H9 (cell line): ENCODE results near the gene NDUFA5. TPM values are rescaled to one million over a fixed set of nuclear protein-coding genes. Genes with fewer than 3 reads are reported as not detected.

Source experiments
- DNase-seq: peaks from one replicate; pipeline ENCODE4 v3.0.0-alpha.2; 2017
- H2AFZ ChIP-seq: one replicate; pipeline ENCODE4 v1.6.1; 2013; ENCODE audit warnings: mild to moderate bottlenecking, low read length, control low read depth, moderate library complexity
- H2AK5ac ChIP-seq: 2 replicates; pipeline ENCODE4 v1.6.1; 2013; ENCODE audit warnings: low read length, control low read depth, mixed read lengths; ENCODE audit not compliant: insufficient read length
- H2BK120ac ChIP-seq: one replicate; pipeline ENCODE4 v1.6.1; 2013; ENCODE audit warnings: low read depth, mild to moderate bottlenecking, low read length, control low read depth, inconsistent platforms; ENCODE audit not compliant: poor library complexity, severe bottlenecking
- H2BK12ac ChIP-seq: 2 replicates; pipeline ENCODE4 v1.6.1; 2013; ENCODE audit warnings: low read length, control low read depth, mixed read lengths, low read depth; ENCODE audit not compliant: insufficient read length
- H2BK15ac ChIP-seq: 2 replicates; pipeline ENCODE4 v1.6.1; 2013; ENCODE audit warnings: low read depth, low read length, control low read depth
- H2BK20ac ChIP-seq: one replicate; pipeline ENCODE4 v1.6.1; 2013; ENCODE audit warnings: low read depth, mild to moderate bottlenecking, low read length, control low read depth, inconsistent platforms; ENCODE audit not compliant: poor library complexity, severe bottlenecking
- H2BK5ac ChIP-seq: 2 replicates; pipeline ENCODE4 v1.6.1; 2013; ENCODE audit warnings: low read length, control low read depth, mixed read lengths; ENCODE audit not compliant: insufficient read length
- H3K14ac ChIP-seq: 2 replicates; pipeline ENCODE4 v1.6.1; 2013; ENCODE audit warnings: low read length, control low read depth; ENCODE audit not compliant: insufficient read depth
- H3K18ac ChIP-seq: 2 replicates; pipeline ENCODE4 v1.6.1; 2013; ENCODE audit warnings: low read depth, mild to moderate bottlenecking, mixed read lengths, low read length, control low read depth; ENCODE audit not compliant: insufficient read length
- H3K23ac ChIP-seq: 2 replicates; pipeline ENCODE4 v1.6.1; 2013; ENCODE audit warnings: low read length, control low read depth, mixed read lengths, low read depth; ENCODE audit not compliant: insufficient read length
- H3K23me2 ChIP-seq: 2 replicates; pipeline ENCODE4 v1.6.1; 2013; ENCODE audit warnings: low read depth, mild to moderate bottlenecking, mixed read lengths, low read length, control low read depth; ENCODE audit not compliant: insufficient read length, poor library complexity, severe bottlenecking
- H3K27ac ChIP-seq: 2 replicates; pipeline ENCODE4 v1.5.1; 2013; ENCODE audit warnings: low read length, control low read depth, mixed read lengths, low read depth; ENCODE audit not compliant: insufficient read length
- H3K27me3 ChIP-seq: 2 replicates; pipeline ENCODE4 v1.6.1; 2013; ENCODE audit warnings: low read length, control low read depth, inconsistent platforms; ENCODE audit not compliant: insufficient read depth
- H3K4ac ChIP-seq: 2 replicates; pipeline ENCODE4 v1.6.1; 2013; ENCODE audit warnings: low read depth, mild to moderate bottlenecking, control low read depth, inconsistent platforms, low read length, moderate library complexity
- H3K4me1 ChIP-seq: 2 replicates; pipeline ENCODE4 v1.6.1; 2013; ENCODE audit warnings: low read length, control low read depth, inconsistent platforms; ENCODE audit not compliant: insufficient read depth
- H3K4me2 ChIP-seq: 2 replicates; pipeline ENCODE4 v1.6.1; 2013; ENCODE audit warnings: low read length, control low read depth, mixed read lengths; ENCODE audit not compliant: insufficient read length, insufficient read depth
- H3K56ac ChIP-seq: 2 replicates; pipeline ENCODE4 v1.6.1; 2013; ENCODE audit warnings: low read depth, mild to moderate bottlenecking, mixed read lengths, low read length, control low read depth; ENCODE audit not compliant: insufficient read length
- H3K79me1 ChIP-seq: 2 replicates; pipeline ENCODE4 v1.6.1; 2013; ENCODE audit warnings: low read depth, mild to moderate bottlenecking, moderate library complexity, low read length, control low read depth, inconsistent platforms; ENCODE audit not compliant: insufficient read depth, poor library complexity, severe bottlenecking
- H3K79me2 ChIP-seq: 2 replicates; pipeline ENCODE4 v1.6.1; 2013; ENCODE audit warnings: low read length, control low read depth, inconsistent platforms; ENCODE audit not compliant: insufficient read depth
- H3K9ac ChIP-seq: 2 replicates; pipeline ENCODE4 v1.6.1; 2013; ENCODE audit warnings: low read length, control low read depth, mixed read lengths; ENCODE audit not compliant: insufficient read length; ENCODE audit errors: extremely low read depth
- H3K9me3 ChIP-seq: one replicate; pipeline ENCODE4 v1.6.1; 2013; ENCODE audit warnings: low read depth, low read length, inconsistent platforms; ENCODE audit not compliant: control insufficient read depth
- H3T11ph ChIP-seq: one replicate; pipeline ENCODE4 v1.6.1; 2013; ENCODE audit warnings: mild to moderate bottlenecking, low read length, control low read depth, inconsistent platforms
- H4K20me1 ChIP-seq: one replicate; pipeline ENCODE4 v1.6.1; 2013; ENCODE audit not compliant: control insufficient read depth, insufficient read length, insufficient read depth
- H4K5ac ChIP-seq: 2 replicates; pipeline ENCODE4 v1.6.1; 2013; ENCODE audit warnings: low read depth, mild to moderate bottlenecking, mixed read lengths, low read length, control low read depth; ENCODE audit not compliant: insufficient read length
- H4K8ac ChIP-seq: replicated peaks from 2 replicates; pipeline ENCODE4 v1.6.1; 2013; ENCODE audit warnings: low read length, control low read depth, mixed read lengths, low read depth; ENCODE audit not compliant: insufficient read length
- H4K91ac ChIP-seq: 2 replicates; pipeline ENCODE4 v1.6.1; 2013; ENCODE audit warnings: low read depth, mild to moderate bottlenecking, moderate library complexity, mixed read lengths, low read length, control low read depth; ENCODE audit not compliant: insufficient read length
- H3K27ac Mint-ChIP-seq, 3 experiments: 2 replicates in 2 of 3; 3 replicates in 1 of 3; pipeline ENCODE4 v1.8.0; 2020 to 2021; ENCODE audit warnings: mixed read lengths in 3 of 3, mild to moderate bottlenecking in 1 of 3, moderate library complexity in 1 of 3
- H3K27me3 Mint-ChIP-seq: 2 replicates; pipeline ENCODE4 v1.8.0; 2021; ENCODE audit warnings: low read depth, mild to moderate bottlenecking, moderate library complexity, mixed read lengths
- H3K36me3 Mint-ChIP-seq, 3 experiments: 2 replicates in 2 of 3; 3 replicates in 1 of 3; pipeline ENCODE4 v1.8.0; 2020 to 2021; ENCODE audit warnings: low read depth in 3 of 3, mixed read lengths in 3 of 3; ENCODE audit not compliant: insufficient read depth in 1 of 3
- H3K4me1 Mint-ChIP-seq, 2 experiments: 2 replicates each; pipeline ENCODE4 v1.8.0; 2020; ENCODE audit warnings: mixed read lengths in 2 of 2
- H3K4me3 Mint-ChIP-seq, 2 experiments: 2 replicates in 1 of 2; 3 replicates in 1 of 2; pipeline ENCODE4 v1.8.0; 2020 to 2021; ENCODE audit warnings: mild to moderate bottlenecking in 2 of 2, mixed read lengths in 2 of 2, moderate library complexity in 1 of 2
- H3K9me3 Mint-ChIP-seq, 2 experiments: 2 replicates in 1 of 2; 3 replicates in 1 of 2; pipeline ENCODE4 v1.8.0; 2020; ENCODE audit warnings: mild to moderate bottlenecking in 2 of 2, mixed read lengths in 2 of 2, moderate library complexity in 1 of 2
- CTCF ChIP-seq: fragments of 200-600 bp; sonication (generic); conservative IDR thresholded peaks from 3 replicates; pipeline ENCODE4 v1.8.0; 2021; ENCODE audit warnings: antibody characterized with exemption, mild to moderate bottlenecking
- WGBS: extraction: QIAGEN DNeasy Blood & Tissue Kit; methylation state at CpG from one replicate; pipeline ENCODE4 v1.1.7; 2013; ENCODE audit warnings: missing lambda C conversion rate, low lambda C conversion rate, mixed read lengths; ENCODE audit not compliant: insufficient read length; ENCODE audit errors: extremely low coverage; 5-methylcytosine and 5-hydroxymethylcytosine counted together
- long read RNA-seq: library from polyadenylated mRNA; unstranded; transcript quantifications from one replicate; pipeline ENCODE4 v2.0.0, GENCODE V29; 2020
- total RNA-seq: library from RNA; stranded (reverse); gene quantifications from 2 replicates; pipeline ENCODE4 v1.2.1, GENCODE V29; 2021

Gene NDUFA5
- 69.4 and 76.5 TPM in 2 replicates for total RNA-seq
- long read RNA-seq, full-length matches to known transcripts = 680 of 703 reads
- long read RNA-seq, partial matches to known transcripts = 4 of 703 reads
- long read RNA-seq, other reads (novel, unspliced or antisense) = 19 of 703 reads

- H3K14ac ChIP-seq = peak within 1 kb of the TSS; percentile 85; the same call in 1 of the 2 replicates
- H4K91ac ChIP-seq = no peak within 1 kb of the TSS
- H3K4ac ChIP-seq = no peak within 1 kb of the TSS
- no peaks in the 10 kb centered on the region for H3K9me3 ChIP-seq
- H3K27ac ChIP-seq = peak within 1 kb of the TSS; percentile 50
- H2BK15ac ChIP-seq = no peak within 1 kb of the TSS
- WGBS = no CpG with 5 or more reads among the region's 40 CpGs
- no peak within 1 kb of the TSS for H3K56ac ChIP-seq
- H3K18ac ChIP-seq = peak within 1 kb of the TSS; percentile 55
- TF ChIP-seq CTCF = no peak
- H2BK20ac ChIP-seq = no peak within 1 kb of the TSS
- H2BK120ac ChIP-seq = no peak within 1 kb of the TSS
- peaks cover 6 to 8% (median 7%) of the 10 kb centered on the region in 3 experiments; a peak in 6 of 7 replicates for H3K36me3 Mint-ChIP-seq
- no peaks in the 10 kb centered on the region for H3K4me1 ChIP-seq
- no peak within 1 kb of the TSS for H3K23ac ChIP-seq
- peak; percentile 98 for DNase-seq
- H2AFZ ChIP-seq = peak within 1 kb of the TSS; percentile 98
- no peak within 1 kb of the TSS for H2BK12ac ChIP-seq
- no peaks in the 10 kb centered on the region for H3K27me3 Mint-ChIP-seq
- H2AK5ac ChIP-seq = no peak within 1 kb of the TSS
- no peaks in the 10 kb centered on the region; a peak in 1 of 4 replicates for H3K4me1 Mint-ChIP-seq
- H3K79me2 ChIP-seq = peaks cover 3% of the 10 kb centered on the region; the same call in 1 of the 2 replicates
- peak within 1 kb of the TSS; percentile 75 for H3K9ac ChIP-seq
- no peaks in the 10 kb centered on the region for H3K27me3 ChIP-seq
- H4K8ac ChIP-seq = no peak within 1 kb of the TSS
- peak within 1 kb of the TSS; percentile 95 for H3K4me2 ChIP-seq
- no peaks in the 10 kb centered on the region for H4K20me1 ChIP-seq
- no peak within 1 kb of the TSS for H3K4me3 Mint-ChIP-seq
- peaks cover 6% of the 10 kb centered on the region for H3K23me2 ChIP-seq
- no peak within 1 kb of the TSS for H4K5ac ChIP-seq
- H3K9me3 Mint-ChIP-seq = no peaks in the 10 kb centered on the region; a peak in 1 of 5 replicates
- H2BK5ac ChIP-seq = no peak within 1 kb of the TSS
- H3T11ph ChIP-seq = no peak within 1 kb of the TSS
- H3K79me1 ChIP-seq = no peaks in the 10 kb centered on the region
- no peak within 1 kb of the TSS for H3K27ac Mint-ChIP-seq
Observed at GRCh38 chr7:123557398-123558288, at the start of gene NDUFA5. TSS of gene NDUFA5 (minus strand) at chr7:123557818. CDS start at chr7:123557795, 23 bp downstream.
